Caki2 (cell line): ENCODE results near the gene WSCD2. TPM values are rescaled to one million over a fixed set of nuclear protein-coding genes. Genes with fewer than 3 reads are reported as not detected.

ENCODE experiments used
- DNase-seq: peaks from one replicate; pipeline ENCODE4 v3.0.0-alpha.2; 2015; ENCODE audit warnings: low read depth
- in situ Hi-C: cut with HindIII; loops from 2 replicates; pipeline ENCODE4 v1.10.0; 2016; ENCODE audit warnings: low sequenced_read_pairs, low pct_unique_long_range_greater_than_20kb, mixed read lengths
- total RNA-seq: library from RNA; depleted of rRNA; stranded (reverse); fragments of >200 nt; shearing (Covaris generic); gene quantifications from 2 replicates; pipeline ENCODE4 v1.2.3, GENCODE V29; 2014; ENCODE audit warnings: low replicate concordance

The WSCD2 gene
- total RNA-seq, 1 experiment from 2014 or later = not detected

DNA sequence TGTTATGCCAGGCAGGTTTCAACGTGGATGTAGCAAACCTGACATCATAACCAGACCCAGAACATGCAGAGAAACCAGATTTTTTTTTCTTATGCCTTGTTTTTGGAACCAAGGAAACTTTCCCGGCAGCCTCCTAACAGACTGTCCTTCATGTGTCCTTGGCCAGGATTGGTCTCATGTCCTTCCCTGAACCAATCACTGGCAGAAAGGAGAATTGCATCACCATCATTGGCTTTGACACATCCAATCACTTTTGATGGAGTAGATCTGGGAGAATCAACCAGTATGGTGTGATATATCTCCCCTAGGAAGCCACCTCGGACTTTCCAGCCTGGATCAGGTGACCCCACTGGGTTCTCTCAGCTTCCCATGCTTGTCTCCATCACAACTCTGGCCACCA lies 25.6 kb upstream of the WSCD2 start:
- in situ Hi-C loops = no loop called here

DNA sequence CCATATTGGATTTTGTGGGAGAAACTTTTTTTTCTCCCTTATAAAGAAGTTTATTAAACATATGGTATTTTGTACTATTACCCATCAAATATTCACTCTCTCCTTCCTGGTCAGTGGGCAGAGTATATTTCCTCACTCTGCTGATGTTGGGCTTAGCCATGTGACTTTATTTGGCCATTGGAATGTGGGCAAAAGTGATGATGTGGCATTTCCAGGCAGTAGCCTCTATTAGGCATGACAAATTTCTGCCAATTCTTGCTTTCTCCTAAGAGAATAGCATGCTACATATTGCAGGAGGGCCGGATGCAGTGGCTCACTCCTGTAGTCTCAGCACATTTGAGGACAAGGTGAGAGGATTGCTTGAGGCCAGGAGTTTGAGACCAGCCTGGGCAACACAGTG lies 24.4 kb upstream of the WSCD2 start:
- no peak for DNase-seq

More for the DNA sequence above, 25.6 kb upstream of the WSCD2 start:
- DNase-seq = no peak

GRCh38 chr12:108106599-108106998 lies 22.5 kb upstream of the WSCD2 start:
- in situ Hi-C loops = no loop called here
- no peak for DNase-seq

More for the DNA sequence above, 24.4 kb upstream of the WSCD2 start:
- in situ Hi-C loops = no loop called here

- in situ Hi-C loops = no loop called here
- no peak for DNase-seq
Measured at GRCh38 chr12:108107293-108107692, 21.8 kb upstream of the WSCD2 start.

GRCh38 chr12:108109504-108109903 lies 19.6 kb upstream of the WSCD2 start:
- in situ Hi-C loops = no loop called here
- DNase-seq = no peak

DNA sequence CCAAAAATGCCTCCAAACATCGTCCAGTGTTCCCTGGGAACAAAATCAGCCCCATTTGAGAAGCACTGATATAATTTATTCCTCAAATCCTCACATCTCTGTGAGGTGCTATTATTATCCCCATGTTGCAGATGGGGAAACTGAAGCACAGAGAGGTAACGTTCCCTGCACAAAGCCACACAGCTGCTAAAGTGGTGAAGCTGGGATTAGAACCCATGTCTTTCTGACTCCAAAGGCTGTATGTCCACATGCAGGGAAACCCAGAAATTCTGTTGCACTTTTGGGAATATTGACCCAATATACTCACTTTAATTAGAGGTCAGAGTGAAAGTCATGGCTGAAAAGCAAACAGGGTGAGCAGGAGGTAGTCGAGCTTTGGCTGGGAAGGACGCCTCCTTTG lies 19.1 kb upstream of the WSCD2 start:
- DNase-seq = no peak
- in situ Hi-C loops = no loop called here

GRCh38 chr12:108110844-108111243 lies 18.2 kb upstream of the WSCD2 start:
- in situ Hi-C loops = no loop called here
- no peak for DNase-seq

DNA sequence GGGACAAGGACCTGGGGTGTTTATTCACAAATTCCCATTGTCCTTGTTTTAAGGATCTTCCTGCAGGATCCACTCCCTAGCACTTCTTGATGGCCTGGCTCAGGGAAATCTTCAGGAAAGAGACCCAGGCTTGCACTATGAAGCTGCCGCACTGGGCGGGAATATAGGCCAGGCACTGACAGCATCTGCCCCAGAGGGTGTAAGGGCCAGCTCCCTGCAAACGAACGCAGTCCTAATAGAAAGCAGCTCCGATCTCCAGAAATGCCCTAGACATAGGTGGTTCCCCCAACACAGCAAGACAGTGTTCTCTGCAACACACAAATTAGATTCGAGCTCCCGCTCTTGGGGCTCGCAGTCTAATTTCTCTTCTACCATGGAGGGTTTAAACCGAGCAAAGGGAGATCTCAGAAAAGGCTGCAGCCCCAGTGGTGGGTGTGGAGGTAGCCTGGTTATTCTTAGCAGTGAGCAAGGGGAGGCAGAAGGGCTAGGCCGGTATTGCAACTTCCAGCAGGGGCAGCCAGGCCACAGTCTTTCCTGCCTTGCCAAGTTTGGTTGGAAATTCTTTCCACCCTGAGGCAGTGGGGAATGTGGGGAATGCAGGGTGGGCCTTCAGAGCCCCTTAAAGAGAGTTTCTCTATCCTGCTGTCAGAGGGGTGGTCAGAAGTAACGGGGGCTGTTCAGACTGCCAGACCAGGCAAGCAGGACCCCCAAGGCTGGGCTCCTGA lies 16.1 kb upstream of the WSCD2 start:
- no peak for DNase-seq
- in situ Hi-C loops = no loop called here

GRCh38 chr12:108115123-108116121 lies 13.7 kb upstream of the WSCD2 start:
- no peak for DNase-seq
- in situ Hi-C loops = no loop called here

DNA sequence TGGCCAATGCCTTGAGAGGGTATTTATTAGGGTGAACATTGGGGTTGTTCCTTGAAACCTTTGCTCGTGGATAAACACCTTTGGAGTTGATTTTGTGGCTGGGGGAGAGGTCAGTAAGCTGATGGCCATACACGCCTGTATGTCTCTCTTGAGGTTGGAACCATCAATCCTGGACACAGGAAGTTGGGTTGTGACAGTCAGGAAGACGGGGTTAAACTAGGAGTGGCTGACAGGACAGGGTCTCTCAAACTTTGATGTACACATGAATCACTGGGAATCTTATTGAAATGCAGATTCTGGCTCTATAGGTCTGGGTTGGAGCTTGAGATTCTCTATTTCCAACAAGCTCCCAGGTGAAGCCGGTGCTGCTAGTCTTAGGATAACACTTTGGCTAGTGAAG lies 12.8 kb upstream of the WSCD2 start:
- in situ Hi-C loops = no loop called here
- no peak for DNase-seq

- in situ Hi-C loops = no loop called here
- DNase-seq = no peak
Measured at GRCh38 chr12:108116699-108117098, 12.4 kb upstream of the WSCD2 start.

DNA sequence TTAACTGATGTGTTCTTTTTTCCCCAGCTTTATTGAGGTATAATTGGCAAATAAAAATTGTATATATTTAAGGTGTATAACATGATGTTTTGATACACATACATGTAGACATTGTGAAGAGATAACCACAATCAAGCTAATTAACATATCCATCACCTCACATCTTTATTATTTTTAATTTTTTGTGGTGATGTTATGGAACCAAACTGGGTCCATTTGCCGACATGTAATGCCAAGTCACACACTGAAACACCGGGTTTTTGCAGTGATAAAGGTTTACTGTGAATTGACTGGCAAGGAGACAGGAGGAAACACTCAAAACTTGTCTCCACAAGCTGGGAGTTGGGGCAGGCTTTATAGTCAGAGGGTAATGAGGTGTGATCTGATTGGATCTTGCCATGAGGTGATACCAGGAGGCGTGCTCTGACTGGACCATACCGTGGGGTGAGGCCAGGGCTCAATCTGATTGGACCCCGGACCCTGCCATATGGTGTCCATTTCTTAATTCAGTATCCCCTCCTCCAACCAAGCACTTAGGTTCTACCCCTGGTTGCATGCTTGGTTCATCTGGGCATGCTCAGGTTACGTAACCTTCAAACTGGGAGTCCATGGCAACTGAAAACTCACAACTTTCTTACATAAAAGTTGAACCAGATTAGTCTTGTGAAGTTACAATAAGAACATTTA lies 11.8 kb upstream of the WSCD2 start:
- in situ Hi-C loops = no loop called here
- peak; percentile 13 for DNase-seq

- in situ Hi-C loops = no loop called here
Measured at GRCh38 chr12:108117902-108118301, 11.2 kb upstream of the WSCD2 start.

DNA sequence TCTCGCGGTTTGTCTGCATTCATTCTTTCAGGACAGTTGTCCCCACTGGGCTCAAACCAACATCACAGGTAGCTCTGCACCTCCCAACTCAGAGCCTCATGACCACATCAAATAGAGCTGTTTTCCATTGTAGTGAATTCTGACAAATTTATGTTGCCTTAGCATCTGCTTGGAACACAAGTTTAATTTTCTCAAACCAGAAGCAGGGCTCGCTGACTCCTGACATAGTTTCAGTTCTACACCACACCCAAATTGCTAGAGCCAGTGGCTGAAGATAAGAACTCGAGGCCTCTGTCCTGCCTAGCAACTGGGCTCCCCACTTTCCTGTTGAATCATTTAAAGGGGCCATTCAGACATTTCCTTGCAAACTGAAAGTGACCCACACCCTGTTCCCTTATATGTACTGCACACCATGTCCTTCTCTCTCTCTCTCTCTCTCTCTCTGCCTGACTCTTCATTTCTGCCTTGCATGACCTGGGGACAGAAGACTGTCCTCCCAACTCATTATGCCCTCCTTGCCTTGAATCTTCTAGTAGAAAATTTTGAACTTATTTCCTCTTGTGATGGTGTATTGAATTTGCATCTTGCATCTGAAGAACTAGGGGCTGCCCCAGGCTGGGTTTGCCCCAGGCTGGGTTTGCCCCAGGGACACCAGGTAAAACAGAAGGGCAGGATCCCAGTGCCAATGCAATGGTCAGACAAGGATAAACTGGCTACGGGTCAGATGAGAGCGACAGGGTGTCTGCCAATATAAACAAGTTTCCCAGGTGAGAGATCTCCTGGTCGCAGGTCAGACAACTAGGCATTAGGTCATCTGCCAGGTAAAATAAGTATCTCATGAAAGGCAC lies 9.7 kb upstream of the WSCD2 start:
- DNase-seq = no peak
- in situ Hi-C loops = no loop called here

More at GRCh38 chr12:108117902-108118301, 11.2 kb upstream of the WSCD2 start:
- DNase-seq = no peak

DNA sequence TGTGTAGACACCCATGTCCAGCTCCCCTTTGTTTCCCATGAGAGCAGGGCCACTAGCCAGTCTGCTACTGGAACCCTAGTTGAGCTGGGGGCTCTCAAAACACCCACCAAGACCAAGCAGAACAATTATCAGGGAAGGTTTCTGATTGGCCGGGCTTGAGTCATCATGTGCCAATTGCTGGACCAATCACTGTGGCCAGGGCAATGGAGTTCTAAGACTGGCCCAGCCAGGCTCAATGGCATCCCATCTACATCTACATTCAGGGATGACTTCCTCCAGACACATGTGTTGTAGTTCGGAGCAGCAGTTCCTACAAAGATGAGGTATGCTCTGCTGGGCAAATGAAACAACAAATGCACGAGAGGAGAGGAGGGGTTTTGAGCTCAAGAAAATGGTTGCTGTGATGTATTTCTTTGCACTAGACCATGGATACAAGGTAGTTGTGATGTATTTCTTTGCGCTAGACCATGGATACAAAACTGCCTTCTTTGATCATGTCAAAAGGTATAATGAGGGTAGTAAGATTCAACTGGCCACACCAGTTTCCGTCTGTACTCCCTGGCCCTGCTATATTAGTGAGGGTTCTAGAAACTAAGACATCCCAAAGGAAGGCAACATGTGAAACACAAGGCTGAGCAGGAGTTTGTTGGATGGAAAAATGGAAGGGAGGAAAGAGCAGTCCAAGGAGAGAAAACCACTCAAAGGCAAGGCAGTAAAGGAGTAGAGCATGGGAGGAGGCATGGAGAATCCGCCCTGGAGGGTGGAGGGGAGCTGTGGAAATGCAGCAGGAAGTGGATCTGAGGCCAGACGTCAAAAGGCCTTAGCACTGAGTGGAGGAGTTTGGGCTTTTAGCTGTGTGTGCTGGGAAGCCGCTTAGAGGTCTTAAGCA lies 8.9 kb upstream of the WSCD2 start:
- no peak for DNase-seq
- in situ Hi-C loops = no loop called here

DNA sequence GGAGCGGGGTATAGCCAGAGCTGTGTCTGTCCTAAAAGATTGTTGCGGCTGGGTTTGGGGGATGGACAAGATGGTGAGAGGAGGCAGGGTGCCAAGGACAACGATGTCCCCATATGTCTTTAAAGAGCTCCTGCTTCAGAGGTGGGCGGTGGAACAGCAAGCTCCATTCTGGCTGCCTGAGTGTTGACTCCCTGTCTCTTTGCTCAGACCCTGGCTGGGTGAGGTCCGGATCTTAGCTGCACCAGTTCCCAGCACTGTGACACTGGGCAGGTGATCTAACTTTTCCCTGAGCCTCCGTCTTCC lies 8.3 kb upstream of the WSCD2 start:
- DNase-seq = no peak
- in situ Hi-C loops = no loop called here

GRCh38 chr12:108121320-108121719 lies 7.8 kb upstream of the WSCD2 start:
- in situ Hi-C loops = no loop called here

More at GRCh38 chr12:108121320-108121719, 7.8 kb upstream of the WSCD2 start:
- no peak for DNase-seq
